Adipose tissue (tissue), 3 donors: ENCODE results near the gene AGO3. TPM values are rescaled to one million over a fixed set of nuclear protein-coding genes. Genes with fewer than 3 reads are reported as not detected.
"Not testable (repeated sequence)": the region's sequence is repeated elsewhere in the genome, so short reads cannot be mapped to it uniquely, and the experiment has no call there.

ENCODE experiments used
- H3K27ac ChIP-seq: one replicate; pipeline ENCODE4 v1.5.1; 2013; ENCODE audit warnings: low read depth, low read length
- WGBS, 3 donors: extraction: QIAGEN DNeasy Blood & Tissue Kit; methylation state at CpG; one replicate each; pipeline ENCODE4 v1.1.7; 2013; 5-methylcytosine and 5-hydroxymethylcytosine counted together
- polyA plus RNA-seq, 3 donors: library from polyadenylated mRNA; stranded (reverse); fragments of 200-250 nt; gene quantifications; one replicate each; pipeline ENCODE4 v1.2.3, GENCODE V29; 2013
- donor health status: healthy with polysubstance abuse.
- donor health status: Bipolar disorder and iron deficiency.
- donor health status: healthy.

Gene AGO3
- polyA plus RNA-seq, 3 donors, result 2.5 to 7.6 (median 5.4) TPM

DNA sequence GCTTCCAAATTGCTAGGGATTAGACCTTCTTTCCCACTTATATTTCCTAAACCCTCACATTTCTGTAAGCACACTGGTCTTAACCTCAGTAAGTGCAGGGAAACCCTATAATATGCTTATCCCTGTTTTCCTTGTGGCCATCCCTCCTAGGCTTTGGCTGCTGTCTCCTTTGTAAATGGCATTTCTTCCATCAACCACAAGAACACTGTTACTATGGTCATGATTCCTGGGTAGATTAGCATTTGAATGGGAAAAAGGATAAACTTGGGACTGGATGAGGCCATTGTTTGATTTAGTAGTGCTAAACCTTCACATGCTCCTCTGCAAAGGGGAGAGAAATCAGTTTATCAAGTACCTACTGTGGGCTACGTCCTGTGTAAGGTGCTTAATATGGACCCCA, 16.2 kb upstream of the AGO3 start:
- 90 to 100% (median 92%) methylated on average over 1 of the region's 1 CpG for WGBS, 3 donors
- H3K27ac ChIP-seq, result no peak overlapping the region

DNA sequence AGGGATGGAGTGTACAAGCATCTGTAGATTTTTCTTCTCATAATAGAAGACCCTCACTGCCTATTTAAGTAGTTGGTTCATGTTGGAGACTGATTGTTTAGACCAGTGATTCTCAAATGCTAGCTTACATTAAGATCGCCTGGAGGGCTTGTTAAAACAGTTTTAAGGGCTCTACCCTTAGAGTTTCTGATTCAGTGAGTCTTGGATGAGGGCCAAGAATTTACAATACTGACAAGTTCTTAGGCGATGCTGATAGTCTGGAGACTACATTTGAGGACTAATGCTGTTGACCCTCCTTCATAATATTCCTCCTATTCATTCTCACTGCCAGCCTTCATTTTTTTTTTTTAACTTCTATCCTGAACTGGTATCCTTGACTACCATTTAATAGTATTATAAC, 15.2 kb upstream of the AGO3 start:
- 68 to 84% (median 81%) methylated on average over 2 of the region's 2 CpGs for WGBS, 3 donors
- H3K27ac ChIP-seq, result no peak overlapping the region

DNA sequence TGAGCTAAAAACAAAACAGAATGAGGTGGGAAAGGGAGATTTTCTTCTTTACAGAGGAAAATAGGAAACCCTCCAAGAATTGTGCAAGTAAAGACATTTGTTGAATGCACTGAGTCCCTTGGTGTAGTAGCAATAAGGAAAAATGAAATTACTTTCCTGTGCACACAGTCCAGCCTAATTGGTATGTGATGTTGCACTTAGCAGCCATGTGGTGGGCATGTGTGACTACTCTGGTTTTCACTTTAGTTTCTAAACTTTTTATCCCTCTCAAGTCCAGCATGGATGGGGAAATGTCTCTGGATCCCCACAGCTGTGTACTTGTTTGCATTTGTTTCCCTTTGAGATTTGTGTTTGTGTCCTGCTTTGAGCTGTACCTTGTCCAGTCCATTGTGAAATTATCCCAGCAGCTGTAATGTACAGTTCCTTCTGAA, 7.1 kb upstream of the AGO3 start:
- H3K27ac ChIP-seq, result no peak overlapping the region

DNA sequence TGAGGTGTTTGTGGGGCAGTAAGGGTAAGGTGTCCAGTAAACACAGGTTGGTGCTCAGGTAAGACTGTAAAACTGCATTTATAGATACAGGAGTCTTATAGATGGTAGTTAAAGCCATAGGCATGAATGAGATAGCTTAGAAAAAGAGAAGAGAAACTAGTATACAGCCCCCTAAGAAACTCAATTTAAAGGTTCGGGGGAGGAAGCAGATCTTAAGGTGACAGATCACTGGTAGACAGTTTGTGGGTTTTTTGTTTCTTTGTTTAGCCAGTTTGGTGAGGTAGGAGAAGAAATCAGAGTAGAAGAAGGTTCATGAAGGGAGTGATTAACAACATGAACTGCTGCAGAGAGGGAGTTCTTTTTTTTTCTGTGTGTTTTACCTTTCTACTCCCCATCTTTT, 6.1 kb upstream of the AGO3 start:
- no peak overlapping the region for H3K27ac ChIP-seq
- WGBS, 3 donors, result 84 to 96% (median 85%) methylated on average over 1 of the region's 1 CpG

DNA sequence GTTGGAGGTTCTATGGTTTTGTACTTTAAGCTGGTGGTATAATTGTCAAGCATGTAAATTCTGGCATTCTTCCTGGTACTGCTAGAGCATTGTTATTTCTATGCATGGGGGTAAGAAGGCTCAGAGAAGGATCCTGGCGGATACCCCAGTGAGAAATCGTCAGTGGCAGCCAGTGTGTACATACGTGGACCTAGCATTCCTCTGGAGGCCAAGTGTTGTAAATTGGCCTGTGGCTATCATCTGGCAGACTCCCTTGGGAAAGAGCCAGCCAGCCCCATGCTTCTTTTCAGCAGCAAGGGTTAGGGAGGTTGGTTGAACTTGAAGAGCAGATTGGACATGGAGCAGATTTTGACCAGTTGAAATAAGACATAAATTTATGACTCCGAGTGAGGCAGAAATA, 5.2 kb upstream of the AGO3 start:
- H3K27ac ChIP-seq, result no peak overlapping the region
- 42 to 69% (median 61%) methylated on average over 4 of the region's 4 CpGs for WGBS, 3 donors

DNA sequence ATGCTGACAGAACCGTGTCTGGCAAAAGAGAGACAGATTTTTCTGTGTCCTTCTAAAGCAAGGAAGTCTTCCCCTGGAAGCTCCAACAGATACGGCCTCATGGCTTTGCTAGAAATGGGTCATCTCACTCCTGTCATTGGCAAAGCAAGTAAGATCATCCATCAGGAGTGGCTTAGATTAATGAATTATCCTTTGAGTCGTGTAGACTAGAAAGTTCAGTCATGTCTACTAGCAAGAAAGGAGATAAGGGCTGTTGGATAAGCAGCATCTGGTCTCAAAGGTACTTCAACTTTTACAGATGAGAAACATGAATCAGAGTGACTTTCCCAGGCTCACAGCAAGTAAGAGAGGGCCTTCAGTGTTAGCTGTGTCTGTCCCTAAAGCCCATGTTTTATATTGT, 3.4 kb upstream of the AGO3 start:
- no peak overlapping the region for H3K27ac ChIP-seq
- WGBS, 3 donors, result 57 to 62% (median 61%) methylated on average over 3 of the region's 3 CpGs

DNA sequence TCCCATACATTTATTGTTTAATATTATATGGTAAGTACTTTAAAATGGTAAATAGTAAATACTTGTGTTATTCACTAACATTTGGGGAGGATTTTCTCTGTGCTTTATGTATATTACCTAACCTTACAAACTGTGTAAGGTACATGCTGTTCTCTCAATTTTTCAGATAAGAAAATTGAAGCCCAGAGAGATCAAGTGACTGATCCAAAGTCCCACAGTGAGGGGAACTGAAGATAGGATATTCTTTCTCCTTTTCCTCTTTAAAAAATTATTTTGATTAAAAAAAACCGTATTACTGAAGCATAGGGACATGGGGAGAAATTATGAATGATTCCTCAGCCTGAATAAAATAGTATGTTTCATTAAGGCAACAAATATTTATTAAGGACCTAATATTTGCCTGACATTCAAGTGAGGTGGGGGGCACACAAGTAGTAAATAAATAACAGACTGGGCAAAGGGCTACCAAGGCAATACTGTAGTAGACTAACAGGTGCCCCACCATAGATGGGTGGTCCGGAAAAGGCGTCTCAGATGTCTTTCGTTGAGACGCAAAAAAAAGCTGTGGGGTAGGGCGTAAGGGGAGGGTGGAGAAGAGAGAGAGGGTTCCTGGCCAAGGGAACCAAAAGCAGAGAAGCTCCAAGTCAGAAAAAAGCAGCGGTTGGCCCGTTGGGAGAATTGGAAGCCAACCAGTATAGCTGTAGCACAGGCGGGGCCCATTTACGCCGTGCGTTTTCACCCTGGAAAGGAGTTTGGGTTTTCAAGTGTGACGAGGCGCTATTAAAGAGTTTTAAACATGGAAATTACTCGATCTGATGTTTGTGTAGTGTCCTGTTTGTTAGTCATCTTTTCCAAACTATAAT, 944 bp upstream of the AGO3 start:
- 1% methylated on average over 15 of the region's 15 CpGs for WGBS, 3 donors

DNA sequence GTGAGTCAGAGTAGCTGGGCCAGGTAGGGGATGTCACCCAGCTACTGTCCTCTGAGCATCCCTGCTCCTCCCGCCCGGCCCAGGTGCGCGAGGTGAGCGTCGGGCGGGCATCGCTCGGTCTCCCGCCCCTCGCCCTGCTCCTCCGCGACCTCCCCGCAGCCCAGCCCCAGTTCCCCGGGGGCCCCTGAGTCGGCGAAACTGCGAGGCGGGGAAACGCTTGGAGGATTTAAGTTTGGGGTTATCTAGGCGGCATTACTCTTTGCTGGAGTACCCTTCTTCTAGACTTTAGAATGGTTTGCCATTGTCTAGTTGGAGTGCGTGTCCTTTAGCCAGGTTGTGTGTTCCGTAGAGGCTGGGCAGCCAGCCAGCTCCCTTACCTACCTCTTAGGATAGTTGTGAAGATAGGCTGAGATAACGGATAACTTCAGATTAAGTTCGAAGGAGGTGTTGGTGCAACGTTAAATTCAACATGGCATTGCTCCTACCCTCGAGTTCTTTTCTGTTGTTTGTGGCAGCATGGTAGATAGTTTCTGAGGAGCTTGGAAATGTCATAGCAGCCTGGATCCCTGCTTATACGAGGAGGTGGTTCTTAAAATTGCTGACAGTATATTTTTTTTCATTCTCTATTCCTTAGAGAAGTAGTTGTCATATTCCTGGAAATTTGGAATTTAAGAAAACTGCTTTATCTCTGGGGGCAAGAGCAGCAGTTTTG, 697 bp downstream of the AGO3 start:
- 0 to 1% (median 0%) methylated on average over 22 to 28 of the region's 28 CpGs for WGBS, 3 donors

More for the DNA sequence above, 944 bp upstream of the AGO3 start:
- H3K27ac ChIP-seq, result peak overlapping the region; percentile 95

DNA sequence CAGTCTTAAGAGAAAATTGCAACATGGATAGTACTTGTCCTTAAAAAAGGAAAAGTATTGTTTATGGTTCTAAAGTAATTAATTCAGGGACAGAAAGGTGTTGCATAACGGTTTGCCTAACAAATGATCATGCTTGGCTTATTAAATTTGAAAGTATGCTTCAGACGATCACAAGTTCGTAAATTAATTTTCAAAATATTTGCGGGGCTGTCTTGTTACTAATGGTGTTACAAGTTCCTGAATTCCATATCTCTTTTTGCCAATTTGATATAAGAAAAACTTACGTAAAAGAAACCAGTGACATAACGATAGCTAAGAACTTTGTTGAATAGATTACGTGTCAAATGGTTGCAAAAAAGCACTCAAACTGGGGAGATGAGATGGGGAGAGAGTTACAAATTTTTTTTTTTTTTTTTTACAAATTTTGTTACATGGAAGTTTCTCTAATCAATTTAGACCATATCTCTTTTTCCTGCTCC, 1.3 kb downstream of the AGO3 start:
- no peak overlapping the region for H3K27ac ChIP-seq
- WGBS, 3 donors, result 30 to 36% (median 33%) methylated on average over 7 of the region's 7 CpGs

More for the DNA sequence above, 697 bp downstream of the AGO3 start:
- peak overlapping the region; percentile 95 for H3K27ac ChIP-seq

DNA sequence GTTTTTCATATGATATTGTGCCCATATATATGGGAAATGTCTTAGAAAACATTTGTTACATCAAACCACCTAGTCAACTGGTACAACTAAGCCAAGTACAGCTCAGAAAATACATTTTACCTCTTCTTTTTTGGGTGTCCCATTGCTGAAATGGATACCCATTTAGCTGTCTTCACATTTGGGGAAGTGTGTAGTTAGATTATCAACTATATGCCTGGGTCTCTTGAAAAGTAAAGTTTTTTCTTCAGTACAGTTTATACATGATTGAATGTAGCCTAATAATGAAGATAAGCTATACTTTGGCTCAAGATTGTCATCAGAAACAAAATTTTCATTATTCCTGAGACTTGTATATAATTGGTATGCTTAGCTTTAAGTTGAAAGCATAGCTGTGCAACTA, 2.0 kb downstream of the AGO3 start:
- H3K27ac ChIP-seq, result no peak overlapping the region

DNA sequence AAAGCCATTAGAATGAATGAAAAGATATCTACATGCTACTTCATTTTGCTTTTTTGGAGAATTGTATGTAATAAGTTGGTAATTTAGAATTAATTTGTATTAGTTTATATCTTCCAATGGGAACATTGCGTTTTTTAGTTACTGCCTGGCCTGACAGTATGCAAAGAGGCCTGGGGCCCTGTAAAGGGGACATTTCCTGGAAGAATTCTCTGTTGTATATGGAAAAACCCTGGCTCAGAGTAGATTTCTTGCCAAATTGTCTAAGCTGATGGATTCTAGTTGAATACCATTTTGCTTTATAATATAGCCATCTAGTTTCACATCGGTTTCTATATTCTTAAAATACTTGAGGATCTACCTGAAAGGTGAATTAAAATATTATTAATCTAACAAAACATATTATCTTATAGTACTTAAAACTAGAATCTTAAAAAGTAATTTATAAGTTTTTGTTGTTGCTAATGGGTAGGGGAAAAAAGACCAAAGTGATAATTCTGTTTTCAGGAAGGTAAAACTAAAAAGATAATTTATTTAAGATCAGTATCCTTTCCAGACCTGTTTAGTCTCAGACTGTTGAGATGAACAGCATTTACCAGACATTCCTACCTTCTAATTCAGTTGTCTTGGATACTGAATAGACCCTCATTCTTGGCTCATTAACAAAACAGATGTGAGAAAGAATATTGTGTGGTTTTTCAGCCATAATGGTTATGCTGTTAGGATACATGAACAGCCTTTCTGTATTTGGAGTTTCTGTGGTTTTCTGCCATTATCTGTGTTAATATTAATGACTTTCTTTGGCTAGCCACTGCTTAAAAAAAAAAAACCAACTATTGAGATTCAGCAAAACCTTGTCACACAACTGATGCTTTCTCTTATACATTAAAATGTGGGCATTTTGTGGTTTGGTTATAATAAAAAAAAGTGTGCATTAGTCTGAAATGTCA, 4.8 kb downstream of the AGO3 start:
- WGBS, 3 donors, result 55 to 65% (median 60%) methylated on average over 2 of the region's 2 CpGs
- H3K27ac ChIP-seq, result no peak overlapping the region

DNA sequence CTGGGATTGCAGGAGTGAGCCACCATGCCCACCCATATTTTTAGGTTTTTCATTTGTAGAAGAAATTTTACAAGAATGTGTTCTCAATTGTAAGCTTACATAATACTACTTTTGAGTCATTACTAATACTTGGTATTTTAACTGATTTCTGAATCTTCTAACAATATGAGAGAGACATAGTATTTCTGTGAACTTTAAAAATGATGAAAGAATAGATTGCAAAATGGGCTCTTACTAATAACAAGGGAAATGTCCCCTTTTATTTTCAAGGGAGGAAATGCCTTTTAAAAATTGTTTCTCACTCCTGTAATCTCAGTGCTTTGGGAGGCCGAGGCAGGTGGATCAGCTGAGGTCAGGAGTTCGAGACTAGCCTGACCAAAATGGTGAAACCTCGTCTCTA, 5.9 kb downstream of the AGO3 start:
- 66 to 98% (median 83%) methylated on average over 3 of the region's 3 CpGs for WGBS, 3 donors
- H3K27ac ChIP-seq, result no peak overlapping the region

DNA sequence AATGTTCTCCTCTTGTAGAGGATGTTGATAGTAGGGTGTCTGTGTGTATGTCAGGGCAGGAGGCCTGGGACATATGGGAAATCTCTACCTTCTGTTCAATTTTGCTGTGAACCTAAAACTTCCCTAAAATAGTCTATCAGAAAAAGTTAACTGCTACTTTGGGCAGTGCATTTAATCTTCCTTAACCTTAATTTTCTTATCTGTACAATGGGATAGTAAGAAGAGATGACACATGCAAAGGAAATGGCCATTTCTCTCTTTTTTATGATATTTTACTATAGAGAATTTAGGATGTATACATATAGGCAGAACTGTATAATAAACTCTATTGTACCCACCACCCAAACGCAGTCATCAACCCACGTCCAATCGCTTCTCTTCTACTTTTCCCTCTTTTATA, 8.6 kb downstream of the AGO3 start:
- WGBS, 3 donors, result 97 to 98% (median 97%) methylated on average over 3 of the region's 3 CpGs
- H3K27ac ChIP-seq, result no peak overlapping the region

DNA sequence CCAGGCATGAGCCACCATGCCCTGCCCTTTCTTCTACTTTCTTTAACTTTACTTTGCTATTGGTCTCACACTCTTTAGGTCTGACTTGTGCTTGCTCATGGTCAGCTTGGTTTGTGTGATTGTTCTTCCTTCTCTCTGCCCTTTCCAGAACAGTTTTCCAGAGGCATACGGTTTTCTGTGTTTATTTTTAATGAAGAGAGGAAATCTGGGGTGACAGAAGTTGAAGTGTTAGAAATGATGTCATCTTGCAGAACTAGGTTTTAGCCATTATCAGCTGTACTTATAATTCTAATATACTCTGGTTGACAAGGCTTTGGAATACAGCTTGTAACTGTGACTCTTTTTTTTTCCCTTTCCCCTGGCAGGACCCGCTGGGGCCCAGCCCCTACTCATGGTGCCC, 14.4 kb downstream of the AGO3 start:
- 48 to 60% (median 51%) methylated on average over 2 of the region's 2 CpGs for WGBS, 3 donors
- H3K27ac ChIP-seq, result no peak overlapping the region

DNA sequence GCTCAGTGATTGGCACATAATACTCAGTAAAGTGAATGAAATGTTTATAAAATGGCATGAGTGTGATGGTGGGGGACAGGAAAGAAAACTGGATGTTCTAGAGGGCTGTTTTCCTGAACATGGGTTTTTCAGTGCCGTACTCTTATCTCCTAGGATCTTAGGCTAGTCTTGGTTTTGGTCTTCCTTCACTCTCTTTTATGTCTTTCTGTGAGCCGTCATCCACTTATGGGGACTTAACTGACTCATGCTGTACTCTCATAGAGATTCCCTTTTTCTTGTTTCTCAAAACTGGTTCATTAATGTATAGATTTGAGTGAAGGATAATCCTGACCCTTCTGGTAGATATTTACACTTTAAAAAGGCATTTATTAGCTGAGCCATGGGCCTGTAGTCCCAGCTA, 16.6 kb downstream of the AGO3 start:
- WGBS, 3 donors, result 84 to 97% (median 95%) methylated on average over 2 of the region's 2 CpGs
- no peak overlapping the region for H3K27ac ChIP-seq

DNA sequence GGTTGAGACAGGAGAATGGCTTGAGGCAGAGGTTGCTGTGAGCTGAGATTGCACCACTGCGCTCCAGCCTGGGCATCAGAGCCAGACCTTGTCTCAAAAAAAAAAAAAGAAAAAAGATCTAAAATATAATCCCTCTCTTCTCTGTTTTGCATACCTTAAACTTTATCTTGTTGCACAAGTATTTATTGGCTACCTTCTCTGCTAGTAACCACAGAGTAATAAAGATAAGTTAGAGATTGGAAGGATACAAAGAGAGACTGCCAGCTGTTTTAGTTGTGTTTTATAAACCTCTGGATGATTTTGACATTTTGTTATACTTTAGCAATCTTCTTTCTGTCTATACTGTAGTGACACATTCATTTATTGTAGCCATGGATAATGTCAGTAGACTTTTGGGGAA, 27.7 kb downstream of the AGO3 start:
- H3K27ac ChIP-seq, result no peak overlapping the region
- WGBS, 3 donors, result 92 to 100% (median 100%) methylated on average over 1 of the region's 1 CpG

DNA sequence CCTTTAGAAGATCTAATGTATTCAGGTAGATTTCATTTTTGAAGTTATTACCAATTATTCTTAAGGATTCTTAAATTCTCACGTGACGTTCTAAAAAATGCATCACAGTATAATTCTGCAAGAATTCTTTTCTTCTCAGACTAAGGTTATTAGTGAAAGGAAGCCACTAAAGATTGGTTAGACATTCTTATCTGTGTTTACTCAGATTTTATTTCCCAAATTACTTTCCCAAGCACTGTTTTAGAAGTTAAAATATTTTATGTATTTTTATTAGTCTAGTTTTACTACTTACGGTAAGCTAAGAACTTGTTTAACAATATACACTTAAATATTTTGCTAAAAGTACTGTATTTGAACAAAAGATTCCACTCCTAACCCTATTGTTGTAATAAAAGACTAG, 28.4 kb downstream of the AGO3 start:
- WGBS, 3 donors, result 71 to 91% (median 90%) methylated on average over 3 of the region's 3 CpGs
- H3K27ac ChIP-seq, result no peak overlapping the region

DNA sequence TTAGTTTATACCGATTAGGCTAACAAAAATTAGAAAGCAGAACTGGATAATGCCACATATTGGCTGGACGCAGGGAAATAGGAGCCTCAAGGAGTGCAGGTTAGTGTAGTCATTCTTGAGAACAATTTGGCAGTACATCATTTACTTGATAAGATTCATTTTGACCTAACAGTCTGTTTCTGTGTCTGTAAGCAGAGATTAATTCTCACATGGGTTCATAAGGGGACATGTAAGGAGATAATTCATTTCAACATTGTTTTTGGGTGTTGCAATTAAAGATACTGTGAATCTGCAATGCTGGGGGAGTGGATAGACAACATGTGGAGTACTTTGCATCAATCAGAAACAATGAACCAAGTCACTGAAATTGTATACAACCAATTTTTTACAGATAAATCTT, 32.0 kb downstream of the AGO3 start:
- H3K27ac ChIP-seq, result no peak overlapping the region
- 83 to 89% (median 87%) methylated on average over 2 of the region's 2 CpGs for WGBS, 3 donors

DNA sequence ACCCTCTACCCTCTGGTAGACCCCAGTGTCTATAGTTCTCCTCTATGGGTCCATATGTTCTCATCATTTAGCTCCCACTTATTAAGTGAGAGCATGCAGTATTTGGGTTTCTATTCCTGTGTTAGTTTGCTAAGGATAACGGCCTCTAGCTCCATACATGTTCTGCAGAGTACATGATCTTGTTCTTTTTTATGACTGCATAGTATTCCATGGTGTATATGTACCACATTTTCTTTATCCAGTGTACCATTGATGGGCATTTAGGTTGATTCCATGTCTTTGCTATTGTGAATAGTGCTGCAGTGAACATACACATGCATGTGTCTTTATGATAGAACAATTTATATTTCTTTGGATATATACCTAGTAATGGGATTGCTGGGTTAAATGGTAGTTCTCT, 33.4 kb downstream of the AGO3 start:
- 97 to 100% (median 98%) methylated on average over 1 of the region's 1 CpG for WGBS, 3 donors
- not testable (repeated sequence) for H3K27ac ChIP-seq
